ENCODE measurements around the gene GATA1.
A peak's percentile ranks its signal among the peaks of the same experiment; 100 is the strongest.

Gene GATA1

DNA sequence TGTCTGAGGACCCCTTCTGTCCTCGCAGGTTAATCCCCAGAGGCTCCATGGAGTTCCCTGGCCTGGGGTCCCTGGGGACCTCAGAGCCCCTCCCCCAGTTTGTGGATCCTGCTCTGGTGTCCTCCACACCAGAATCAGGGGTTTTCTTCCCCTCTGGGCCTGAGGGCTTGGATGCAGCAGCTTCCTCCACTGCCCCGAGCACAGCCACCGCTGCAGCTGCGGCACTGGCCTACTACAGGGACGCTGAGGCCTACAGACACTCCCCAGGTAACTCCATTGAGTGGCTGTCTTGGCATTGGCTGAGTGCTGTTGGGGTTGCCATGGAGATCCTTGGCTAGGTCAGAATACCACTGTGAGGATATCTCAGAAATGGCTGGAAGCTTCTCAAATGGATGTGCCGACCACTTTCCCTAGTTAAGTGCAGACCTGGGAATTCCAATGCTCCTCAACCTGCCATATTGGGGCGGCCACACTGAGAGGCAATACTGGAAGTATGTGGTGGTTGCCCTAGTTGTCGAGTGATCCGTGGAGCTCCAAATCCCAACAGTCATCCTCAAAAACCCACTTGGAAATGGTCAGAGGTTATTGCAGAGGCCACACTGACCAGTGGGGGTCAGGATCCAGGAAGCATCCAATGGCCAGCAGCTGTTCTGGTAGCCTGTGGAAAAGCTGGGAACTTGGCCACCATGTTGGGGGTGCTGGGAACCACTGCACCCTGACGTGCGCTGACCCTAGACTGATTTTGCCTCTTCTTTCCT, 4.9 kb downstream of the GATA1 start:
- Mint-ChIP-seq H3K27me3 (peaks cover 4% of the 10 kb centered on the region), H3K27ac (no peak overlapping the region), H3K4me3 (no peak overlapping the region), H3K4me1 (peaks cover 3% of the 10 kb centered on the region), H3K9me3 (no peaks in the 10 kb centered on the region), H3K36me3 (ENCODE audit: low read depth) (no peaks in the 10 kb centered on the region)
- no peak for DNase-seq
- no peak for ATAC-seq

DNA sequence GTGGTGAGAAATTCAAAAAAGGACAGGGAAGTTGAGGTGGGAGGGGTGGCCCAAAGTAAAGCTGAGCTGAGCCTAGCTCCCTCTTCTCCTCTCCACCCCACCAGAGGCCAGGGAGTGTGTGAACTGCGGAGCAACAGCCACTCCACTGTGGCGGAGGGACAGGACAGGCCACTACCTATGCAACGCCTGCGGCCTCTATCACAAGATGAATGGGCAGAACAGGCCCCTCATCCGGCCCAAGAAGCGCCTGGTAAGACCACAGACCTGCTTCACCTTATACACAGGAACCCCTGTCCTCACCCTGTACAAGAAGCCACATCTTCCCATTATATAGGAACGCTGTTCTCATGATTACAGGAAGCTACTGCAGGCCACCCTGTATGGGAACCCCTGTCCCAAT, 5.8 kb downstream of the GATA1 start:
- Mint-ChIP-seq H3K4me3 (no peak overlapping the region), H3K27ac (no peak overlapping the region), H3K27me3 (peaks cover under 1% of the 10 kb centered on the region), H3K36me3 (ENCODE audit: low read depth) (no peaks in the 10 kb centered on the region), H3K9me3 (no peaks in the 10 kb centered on the region), H3K4me1 (peaks cover 3% of the 10 kb centered on the region)
- DNase-seq (no peak), ATAC-seq (no peak)

DNA sequence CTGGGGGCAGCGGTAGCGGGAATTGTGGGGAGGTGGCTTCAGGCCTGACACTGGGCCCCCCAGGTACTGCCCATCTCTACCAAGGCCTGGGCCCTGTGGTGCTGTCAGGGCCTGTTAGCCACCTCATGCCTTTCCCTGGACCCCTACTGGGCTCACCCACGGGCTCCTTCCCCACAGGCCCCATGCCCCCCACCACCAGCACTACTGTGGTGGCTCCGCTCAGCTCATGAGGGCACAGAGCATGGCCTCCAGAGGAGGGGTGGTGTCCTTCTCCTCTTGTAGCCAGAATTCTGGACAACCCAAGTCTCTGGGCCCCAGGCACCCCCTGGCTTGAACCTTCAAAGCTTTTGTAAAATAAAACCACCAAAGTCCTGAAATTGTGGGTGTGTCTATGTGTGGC, 7.5 kb downstream of the GATA1 start:
- H3K36me3 Mint-ChIP-seq (ENCODE audit: low read depth): no peaks in the 10 kb centered on the region
- H3K27ac Mint-ChIP-seq: no peak overlapping the region
- H3K27me3 Mint-ChIP-seq: no peaks in the 10 kb centered on the region
- DNase-seq: no peak
- H3K9me3 Mint-ChIP-seq: no peaks in the 10 kb centered on the region
- no peak overlapping the region for H3K4me3 Mint-ChIP-seq
- no peak for ATAC-seq
- peaks cover 3% of the 10 kb centered on the region for H3K4me1 Mint-ChIP-seq

DNA sequence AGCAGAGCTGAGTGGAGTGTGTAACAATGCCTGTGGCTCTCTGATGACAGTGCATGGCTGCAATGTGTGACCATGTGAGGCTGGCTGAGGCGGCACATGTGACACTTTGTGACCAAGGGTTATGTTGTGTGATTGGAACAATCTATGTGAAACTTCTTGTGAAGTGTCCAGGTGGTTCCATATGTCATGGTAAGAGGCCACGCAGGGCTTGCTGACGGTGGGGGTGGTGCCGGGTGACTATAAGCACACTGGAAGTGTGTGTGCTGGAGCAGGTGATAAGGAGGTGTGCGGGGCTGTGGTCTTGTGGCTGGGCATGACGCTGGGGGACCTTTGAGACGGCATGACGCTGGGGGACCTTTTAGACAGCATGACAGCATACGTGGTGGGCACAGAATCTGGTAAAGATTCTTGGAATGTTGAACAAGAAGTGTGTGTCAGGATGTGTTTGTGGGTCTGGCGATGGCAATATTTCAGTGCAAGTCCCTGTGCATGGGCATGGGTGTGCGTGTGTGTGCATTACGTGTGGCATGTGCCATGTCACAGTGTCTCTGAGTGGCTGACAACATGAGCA, 8.0 kb downstream of the GATA1 start:
- Mint-ChIP-seq H3K36me3 (ENCODE audit: low read depth) (no peaks in the 10 kb centered on the region), H3K27me3 (no peaks in the 10 kb centered on the region), H3K9me3 (no peaks in the 10 kb centered on the region), H3K27ac (no peak overlapping the region), H3K4me3 (no peak overlapping the region), H3K4me1 (no peaks in the 10 kb centered on the region)
- no peak for DNase-seq
- no peak for ATAC-seq

DNA sequence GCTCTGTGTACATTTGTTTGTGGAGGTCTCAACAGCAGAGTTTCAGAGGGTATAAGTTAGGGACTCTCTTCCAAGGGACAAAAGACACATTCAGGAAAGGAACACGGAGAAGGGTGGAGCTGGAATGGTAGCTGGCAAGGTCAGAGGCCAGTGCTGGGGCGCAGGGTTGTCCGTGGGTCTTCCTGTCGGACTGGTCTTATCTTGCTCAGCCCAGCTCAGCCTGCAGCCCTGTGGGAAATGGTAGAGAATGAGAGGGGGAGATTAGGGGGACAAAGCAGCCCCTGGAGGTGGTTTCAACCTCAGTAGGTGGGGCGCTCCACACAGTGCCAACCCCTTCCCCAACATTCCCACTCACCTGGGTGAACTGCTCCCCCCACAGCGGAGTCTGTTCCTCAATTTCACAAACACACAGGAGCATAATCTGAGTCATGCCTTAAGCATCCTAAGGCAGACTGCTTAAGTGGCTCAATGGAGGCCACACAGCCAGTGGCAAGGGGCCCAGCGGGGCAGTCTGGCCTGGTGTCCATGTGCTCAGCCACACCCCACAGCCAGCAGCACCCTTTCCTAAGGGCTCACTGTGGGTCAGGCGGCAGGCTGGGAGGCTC, 8.6 kb downstream of the GATA1 start:
- Mint-ChIP-seq H3K4me1 (no peaks in the 10 kb centered on the region), H3K27ac (no peak overlapping the region), H3K9me3 (no peaks in the 10 kb centered on the region), H3K36me3 (ENCODE audit: low read depth) (no peaks in the 10 kb centered on the region), H3K4me3 (no peak overlapping the region), H3K27me3 (no peaks in the 10 kb centered on the region)
- no peak for DNase-seq
- no peak for ATAC-seq

DNA sequence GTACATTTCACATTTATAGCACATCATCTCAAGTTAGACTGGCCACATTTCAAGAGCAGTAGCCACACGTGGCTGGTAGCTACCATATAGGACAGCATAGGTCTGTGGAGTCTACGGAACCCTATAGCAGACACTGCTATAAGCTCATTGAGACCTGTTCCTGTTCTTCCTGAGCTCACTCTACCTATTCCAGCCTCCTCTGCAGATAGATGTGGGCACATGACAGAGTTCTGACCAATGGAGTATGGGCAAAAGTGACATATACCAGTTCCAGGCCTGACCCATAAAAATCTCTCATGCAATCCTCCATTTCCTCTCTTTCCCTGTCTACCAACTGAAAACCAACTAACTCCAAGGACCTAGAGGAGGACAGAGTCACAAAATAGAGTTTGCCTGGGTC, 11.9 kb downstream of the GATA1 start:
- Mint-ChIP-seq H3K4me1 (peaks cover 10% of the 10 kb centered on the region), H3K36me3 (ENCODE audit: low read depth) (no peaks in the 10 kb centered on the region), H3K27me3 (no peaks in the 10 kb centered on the region), H3K9me3 (no peaks in the 10 kb centered on the region), H3K4me3 (no peak overlapping the region), H3K27ac (no peak overlapping the region)
- DNase-seq: no peak
- no peak for ATAC-seq

DNA sequence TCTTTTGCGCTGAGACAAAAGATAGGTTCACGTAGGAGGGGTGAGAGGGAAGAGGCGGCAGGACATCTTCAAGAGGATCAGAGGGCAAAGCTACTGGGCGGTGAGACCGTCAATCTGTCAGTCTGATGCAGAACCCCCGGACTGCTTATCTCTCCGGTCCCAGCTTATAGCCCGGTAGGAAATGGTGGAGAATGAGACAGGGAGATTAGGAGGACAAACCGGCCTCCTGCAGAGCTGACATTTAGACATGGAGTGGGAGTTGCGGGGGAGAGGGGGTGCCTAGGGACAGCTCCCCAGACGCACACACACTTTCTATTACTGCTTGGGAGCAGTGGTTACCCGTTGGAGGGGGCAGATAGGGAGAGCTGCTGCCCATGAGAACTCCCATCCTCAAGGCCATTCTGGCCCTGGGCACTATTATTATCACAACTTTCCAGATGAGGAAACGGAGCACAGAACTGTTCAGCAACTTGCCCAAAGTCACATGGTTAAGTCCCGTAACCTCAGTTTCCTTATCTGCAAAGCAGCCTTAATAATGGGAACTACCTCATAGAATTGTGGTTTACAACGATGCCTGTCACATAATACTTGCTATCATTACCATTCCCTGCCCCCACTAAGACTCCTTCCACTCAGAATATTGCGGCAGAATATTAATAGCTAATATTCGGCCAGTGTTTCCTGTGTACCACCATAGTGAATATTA, 14.3 kb downstream of the GATA1 start:
- peaks cover 18% of the 10 kb centered on the region for H3K4me1 Mint-ChIP-seq
- H3K4me3 Mint-ChIP-seq: peak overlapping the region; percentile 95
- no peaks in the 10 kb centered on the region for H3K27me3 Mint-ChIP-seq
- DNase-seq (peak; percentile 6), ATAC-seq (no peak)
- no peaks in the 10 kb centered on the region for H3K9me3 Mint-ChIP-seq
- peak overlapping the region; percentile 98 for H3K27ac Mint-ChIP-seq
- H3K36me3 Mint-ChIP-seq (ENCODE audit: low read depth): peaks cover 6% of the 10 kb centered on the region

DNA sequence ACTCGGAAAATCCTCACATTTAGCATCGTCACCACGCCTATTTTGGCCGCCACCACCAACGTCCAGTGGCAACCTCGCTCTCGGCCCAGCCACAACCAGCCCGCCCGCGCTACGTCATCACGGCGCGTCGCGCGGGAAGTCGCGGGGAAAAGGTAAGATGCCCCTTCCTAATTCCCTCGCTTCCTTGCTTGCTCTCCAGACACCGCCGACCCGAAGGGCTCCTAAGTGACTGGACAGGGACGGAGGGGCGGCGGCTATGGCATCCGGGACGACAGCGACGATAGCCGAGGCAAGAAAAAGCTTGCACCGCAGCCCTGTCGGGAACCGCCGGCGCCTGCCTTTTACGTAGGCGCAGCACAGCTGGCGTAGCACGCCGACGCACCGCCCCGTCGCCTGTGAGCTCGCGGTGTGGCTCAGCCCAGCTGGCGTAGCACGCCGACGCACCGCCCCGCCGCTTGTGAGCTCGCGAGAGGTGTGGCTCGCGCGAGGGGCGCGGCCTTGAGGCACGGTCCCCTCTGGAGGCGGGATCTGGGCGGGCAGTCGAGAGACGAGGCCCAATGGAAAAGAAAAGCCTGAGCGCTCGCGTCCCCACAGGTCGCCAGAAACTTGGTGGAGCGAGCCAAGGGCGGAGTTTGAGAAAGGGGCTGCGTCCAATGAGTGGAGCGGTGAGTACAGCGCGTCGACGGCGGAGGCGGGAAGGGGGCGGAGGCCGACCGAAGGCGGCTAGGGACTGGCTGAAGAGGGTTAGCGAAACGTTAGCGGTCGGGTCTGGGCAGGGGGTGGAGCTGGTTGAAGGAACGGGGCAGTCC, 15.1 kb downstream of the GATA1 start, which contains the start of gene HDAC6:
TSS of gene HDAC6 (plus strand) at position 788 of the 809 bp plus-strand sequence. CDS start 626 bp downstream, outside the sequence.
- H3K27ac Mint-ChIP-seq: peak within 1 kb of the TSS; percentile 98
- ATAC-seq (peak; percentile 89), DNase-seq (peak; percentile 90)
- no peaks in the 10 kb centered on the region for H3K9me3 Mint-ChIP-seq
- H3K36me3 Mint-ChIP-seq (ENCODE audit: low read depth): peaks cover 6% of the 10 kb centered on the region
- peaks cover 26% of the 10 kb centered on the region for H3K4me1 Mint-ChIP-seq
- no peaks in the 10 kb centered on the region for H3K27me3 Mint-ChIP-seq
- peak within 1 kb of the TSS; percentile 95 for H3K4me3 Mint-ChIP-seq

DNA sequence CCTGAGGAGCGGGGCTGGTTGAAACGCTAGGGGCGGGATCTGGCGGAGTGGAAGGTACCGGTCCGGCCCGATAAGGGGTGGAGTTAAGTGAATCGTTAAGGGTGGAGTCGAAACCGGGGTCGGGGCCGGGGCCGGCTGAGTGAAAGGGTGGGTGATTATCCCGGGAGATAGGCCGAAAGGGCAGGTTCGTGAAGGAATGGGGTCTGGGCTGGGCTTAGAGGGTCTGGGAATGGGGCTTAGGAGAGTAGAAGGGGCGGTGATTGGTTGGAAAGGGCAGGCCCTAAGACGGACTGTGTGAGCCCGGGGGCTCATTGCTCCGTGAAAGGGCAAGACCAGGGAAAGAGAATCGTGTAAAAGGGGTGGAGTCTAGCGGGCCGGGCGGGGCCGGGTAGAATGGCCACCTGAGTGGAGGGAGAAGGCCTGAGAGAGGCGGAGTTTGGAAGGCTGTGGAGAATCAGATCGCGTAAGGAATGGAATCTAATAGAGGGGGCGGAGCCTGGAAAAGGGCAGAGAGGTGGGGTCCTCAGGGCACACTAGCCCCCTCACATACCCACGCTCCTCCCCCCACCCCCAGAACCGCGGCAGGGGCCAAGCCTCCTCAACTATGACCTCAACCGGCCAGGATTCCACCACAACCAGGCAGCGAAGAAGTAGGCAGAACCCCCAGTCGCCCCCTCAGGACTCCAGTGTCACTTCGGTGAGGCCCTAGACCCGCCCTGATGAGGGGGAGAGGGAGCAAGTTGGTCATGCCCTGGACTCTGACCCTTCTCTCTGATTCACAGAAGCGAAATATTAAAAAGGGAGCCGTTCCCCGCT, 15.9 kb downstream of the GATA1 start:
- ATAC-seq (peak; percentile 51), DNase-seq (peak; percentile 75)
- no peaks in the 10 kb centered on the region for H3K9me3 Mint-ChIP-seq
- H3K27me3 Mint-ChIP-seq: no peaks in the 10 kb centered on the region
- H3K27ac Mint-ChIP-seq: peak overlapping the region; percentile 98
- peaks cover 10% of the 10 kb centered on the region for H3K36me3 Mint-ChIP-seq (ENCODE audit: low read depth)
- H3K4me3 Mint-ChIP-seq: peak overlapping the region; percentile 95
- H3K4me1 Mint-ChIP-seq: peaks cover 32% of the 10 kb centered on the region

DNA sequence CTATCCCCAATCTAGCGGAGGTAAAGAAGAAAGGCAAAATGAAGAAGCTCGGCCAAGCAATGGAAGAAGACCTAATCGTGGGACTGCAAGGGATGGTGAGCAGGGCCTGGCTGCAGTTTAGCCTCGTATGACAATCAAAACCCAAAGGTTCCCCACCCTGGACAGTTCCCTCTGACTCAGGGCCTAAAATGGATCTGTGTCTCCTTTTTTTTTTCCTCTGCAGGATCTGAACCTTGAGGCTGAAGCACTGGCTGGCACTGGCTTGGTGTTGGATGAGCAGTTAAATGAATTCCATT, 16.5 kb downstream of the GATA1 start:
- Mint-ChIP-seq H3K9me3 (no peaks in the 10 kb centered on the region), H3K4me3 (peak overlapping the region; percentile 95), H3K27me3 (no peaks in the 10 kb centered on the region), H3K4me1 (peaks cover 32% of the 10 kb centered on the region), H3K27ac (peak overlapping the region; percentile 98), H3K36me3 (ENCODE audit: low read depth) (peaks cover 10% of the 10 kb centered on the region)
- DNase-seq (no peak), ATAC-seq (no peak)

DNA sequence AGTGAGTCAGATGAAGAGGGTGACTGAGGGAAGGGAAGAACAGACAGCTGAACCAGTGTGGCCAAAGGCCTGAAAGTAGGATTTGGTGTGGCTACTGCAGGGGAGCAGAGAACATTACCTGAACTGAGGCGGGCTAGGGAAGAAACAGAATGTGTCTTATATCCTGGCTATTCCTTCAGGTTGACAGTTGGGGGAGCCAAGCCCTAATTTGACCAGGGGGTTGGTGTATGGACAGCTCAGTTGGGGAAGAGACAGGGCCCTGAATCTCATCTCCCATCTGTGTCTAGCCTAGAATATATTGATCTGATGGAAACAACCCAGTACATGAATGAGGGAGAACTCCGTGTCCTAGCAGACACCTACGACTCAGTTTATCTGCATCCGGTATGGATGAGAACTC, 19.7 kb downstream of the GATA1 start:
- Mint-ChIP-seq H3K27me3 (no peaks in the 10 kb centered on the region), H3K4me1 (peaks cover 27% of the 10 kb centered on the region), H3K27ac (peak overlapping the region; percentile 9), H3K36me3 (ENCODE audit: low read depth) (peaks cover 10% of the 10 kb centered on the region), H3K9me3 (no peaks in the 10 kb centered on the region), H3K4me3 (no peak overlapping the region)
- ATAC-seq (no peak), DNase-seq (no peak)

DNA sequence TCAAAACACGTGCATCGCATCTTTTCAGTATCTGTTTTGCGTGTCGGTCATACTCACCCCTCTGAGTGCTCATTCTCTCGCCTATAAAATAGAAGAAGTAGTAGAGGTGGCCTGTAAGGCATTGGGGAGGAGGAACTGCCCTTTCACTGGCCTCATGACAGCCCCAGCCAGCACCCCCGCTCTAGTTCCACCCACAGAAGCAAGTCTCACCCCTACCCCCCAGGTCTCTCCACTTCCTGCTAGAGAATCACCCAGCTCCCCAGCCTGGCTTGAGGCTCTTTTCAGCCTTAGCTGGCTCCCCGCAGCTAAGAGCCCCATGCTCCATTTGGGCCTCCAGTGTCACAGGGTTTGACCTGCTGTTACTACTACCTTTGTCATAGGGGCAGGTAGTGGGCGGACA, 27.3 kb downstream of the GATA1 start:
- H3K4me3 Mint-ChIP-seq: no peak overlapping the region
- H3K4me1 Mint-ChIP-seq: no peaks in the 10 kb centered on the region

DNA sequence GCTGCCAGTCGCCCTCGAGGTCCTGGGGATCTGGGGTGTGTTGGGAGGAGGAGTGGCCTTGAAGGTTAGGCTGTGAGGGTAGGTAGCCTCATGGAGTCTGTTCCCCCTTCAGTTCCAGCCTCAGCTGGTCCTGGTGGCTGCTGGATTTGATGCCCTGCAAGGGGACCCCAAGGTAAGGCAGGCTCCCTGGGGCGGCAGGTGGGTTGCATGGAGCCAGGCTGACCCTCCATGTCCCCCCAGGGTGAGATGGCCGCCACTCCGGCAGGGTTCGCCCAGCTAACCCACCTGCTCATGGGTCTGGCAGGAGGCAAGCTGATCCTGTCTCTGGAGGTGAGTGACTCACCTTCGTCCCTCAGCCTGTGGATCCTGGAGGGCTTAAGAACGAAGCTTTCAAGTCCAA, 28.3 kb downstream of the GATA1 start:
- no peak for DNase-seq
- peaks cover 2% of the 10 kb centered on the region for H3K36me3 Mint-ChIP-seq (ENCODE audit: low read depth)
- H3K4me1 Mint-ChIP-seq: no peaks in the 10 kb centered on the region
- H3K4me3 Mint-ChIP-seq: no peak overlapping the region
- no peak overlapping the region for H3K27ac Mint-ChIP-seq
- no peaks in the 10 kb centered on the region for H3K9me3 Mint-ChIP-seq
- no peaks in the 10 kb centered on the region for H3K27me3 Mint-ChIP-seq
- ATAC-seq: no peak

More for the DNA sequence above, 27.3 kb downstream of the GATA1 start:
- ATAC-seq (no peak), DNase-seq (no peak)
- peaks cover 2% of the 10 kb centered on the region for H3K36me3 Mint-ChIP-seq (ENCODE audit: low read depth)
- H3K27me3 Mint-ChIP-seq: no peaks in the 10 kb centered on the region
- no peaks in the 10 kb centered on the region for H3K9me3 Mint-ChIP-seq
- H3K27ac Mint-ChIP-seq: no peak overlapping the region

DNA sequence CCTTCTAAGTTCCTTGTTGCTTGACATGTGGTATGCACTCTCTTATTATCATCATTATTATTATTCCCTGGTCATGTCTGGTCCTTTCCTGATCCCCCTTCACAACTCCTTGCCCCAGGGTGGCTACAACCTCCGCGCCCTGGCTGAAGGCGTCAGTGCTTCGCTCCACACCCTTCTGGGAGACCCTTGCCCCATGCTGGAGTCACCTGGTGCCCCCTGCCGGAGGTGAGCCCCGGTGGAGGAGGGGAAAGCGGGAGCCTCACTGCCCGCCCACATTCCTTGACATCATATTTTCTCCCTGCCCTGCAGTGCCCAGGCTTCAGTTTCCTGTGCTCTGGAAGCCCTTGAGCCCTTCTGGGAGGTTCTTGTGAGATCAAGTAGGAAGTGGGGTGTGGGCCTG, 28.9 kb downstream of the GATA1 start:
- H3K36me3 Mint-ChIP-seq (ENCODE audit: low read depth): peaks cover 2% of the 10 kb centered on the region
- no peaks in the 10 kb centered on the region for H3K27me3 Mint-ChIP-seq
- no peak for DNase-seq
- H3K9me3 Mint-ChIP-seq: no peaks in the 10 kb centered on the region
- H3K4me3 Mint-ChIP-seq: no peak overlapping the region
- H3K4me1 Mint-ChIP-seq: no peaks in the 10 kb centered on the region
- ATAC-seq: no peak
- H3K27ac Mint-ChIP-seq: no peak overlapping the region

Measured in activated naive CD8-positive, alpha-beta T cell treated with anti-CD3 and anti-CD28 coated beads, Interleukin-2, amount 50 U/mL, for 24 hours (primary cell).